Measurements from ENCODE around the gene DOCK2.

DNA sequence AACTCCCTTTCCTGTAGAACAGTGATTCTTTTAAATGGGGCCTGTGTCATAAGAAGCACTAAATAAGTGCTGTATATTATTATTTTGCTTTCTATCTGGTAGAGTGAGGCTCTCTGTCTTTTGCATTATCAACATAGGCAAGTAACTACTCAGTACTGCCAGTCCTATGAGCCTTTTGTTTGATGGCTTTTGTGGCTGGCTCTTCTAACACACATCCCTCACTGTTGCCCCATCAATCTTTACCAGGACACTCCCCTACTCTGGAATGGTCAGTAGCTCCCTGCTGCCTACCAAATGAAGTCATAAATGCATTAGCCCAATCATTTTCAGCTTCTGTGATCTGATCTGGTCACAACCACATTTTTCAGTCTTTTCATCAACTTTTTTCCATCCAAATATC, 205.6 kb downstream of the DOCK2 start:
- TF ChIP-seq FOSL1 (tag; conservative IDR thresholded peaks at IDR 0.05) (no peak), ZNF143 (CRISPR knock-in tag; IDR thresholded peaks at IDR 0.05) (no peak), TAF1 (IDR thresholded peaks at IDR 0.05; ENCODE audit: control insufficient read depth, extremely low read depth, insufficient read depth, low read length, severe bottlenecking) (no peak), CHD2 (IDR thresholded peaks at IDR 0.05; ENCODE audit: low read depth, low read length) (no peak), CHCHD3 (CRISPR knock-in tag; IDR thresholded peaks at IDR 0.05) (no peak), TCF7 (IDR thresholded peaks at IDR 0.05; ENCODE audit: borderline replicate concordance) (no peak), JUN (IDR thresholded peaks at IDR 0.05; ENCODE audit: borderline replicate concordance, low read depth, low read length) (no peak), JUN (CRISPR knock-in tag; IDR thresholded peaks at IDR 0.05; ENCODE audit: borderline replicate concordance) (no peak)
- TF ChIP-seq, protein P1, sequence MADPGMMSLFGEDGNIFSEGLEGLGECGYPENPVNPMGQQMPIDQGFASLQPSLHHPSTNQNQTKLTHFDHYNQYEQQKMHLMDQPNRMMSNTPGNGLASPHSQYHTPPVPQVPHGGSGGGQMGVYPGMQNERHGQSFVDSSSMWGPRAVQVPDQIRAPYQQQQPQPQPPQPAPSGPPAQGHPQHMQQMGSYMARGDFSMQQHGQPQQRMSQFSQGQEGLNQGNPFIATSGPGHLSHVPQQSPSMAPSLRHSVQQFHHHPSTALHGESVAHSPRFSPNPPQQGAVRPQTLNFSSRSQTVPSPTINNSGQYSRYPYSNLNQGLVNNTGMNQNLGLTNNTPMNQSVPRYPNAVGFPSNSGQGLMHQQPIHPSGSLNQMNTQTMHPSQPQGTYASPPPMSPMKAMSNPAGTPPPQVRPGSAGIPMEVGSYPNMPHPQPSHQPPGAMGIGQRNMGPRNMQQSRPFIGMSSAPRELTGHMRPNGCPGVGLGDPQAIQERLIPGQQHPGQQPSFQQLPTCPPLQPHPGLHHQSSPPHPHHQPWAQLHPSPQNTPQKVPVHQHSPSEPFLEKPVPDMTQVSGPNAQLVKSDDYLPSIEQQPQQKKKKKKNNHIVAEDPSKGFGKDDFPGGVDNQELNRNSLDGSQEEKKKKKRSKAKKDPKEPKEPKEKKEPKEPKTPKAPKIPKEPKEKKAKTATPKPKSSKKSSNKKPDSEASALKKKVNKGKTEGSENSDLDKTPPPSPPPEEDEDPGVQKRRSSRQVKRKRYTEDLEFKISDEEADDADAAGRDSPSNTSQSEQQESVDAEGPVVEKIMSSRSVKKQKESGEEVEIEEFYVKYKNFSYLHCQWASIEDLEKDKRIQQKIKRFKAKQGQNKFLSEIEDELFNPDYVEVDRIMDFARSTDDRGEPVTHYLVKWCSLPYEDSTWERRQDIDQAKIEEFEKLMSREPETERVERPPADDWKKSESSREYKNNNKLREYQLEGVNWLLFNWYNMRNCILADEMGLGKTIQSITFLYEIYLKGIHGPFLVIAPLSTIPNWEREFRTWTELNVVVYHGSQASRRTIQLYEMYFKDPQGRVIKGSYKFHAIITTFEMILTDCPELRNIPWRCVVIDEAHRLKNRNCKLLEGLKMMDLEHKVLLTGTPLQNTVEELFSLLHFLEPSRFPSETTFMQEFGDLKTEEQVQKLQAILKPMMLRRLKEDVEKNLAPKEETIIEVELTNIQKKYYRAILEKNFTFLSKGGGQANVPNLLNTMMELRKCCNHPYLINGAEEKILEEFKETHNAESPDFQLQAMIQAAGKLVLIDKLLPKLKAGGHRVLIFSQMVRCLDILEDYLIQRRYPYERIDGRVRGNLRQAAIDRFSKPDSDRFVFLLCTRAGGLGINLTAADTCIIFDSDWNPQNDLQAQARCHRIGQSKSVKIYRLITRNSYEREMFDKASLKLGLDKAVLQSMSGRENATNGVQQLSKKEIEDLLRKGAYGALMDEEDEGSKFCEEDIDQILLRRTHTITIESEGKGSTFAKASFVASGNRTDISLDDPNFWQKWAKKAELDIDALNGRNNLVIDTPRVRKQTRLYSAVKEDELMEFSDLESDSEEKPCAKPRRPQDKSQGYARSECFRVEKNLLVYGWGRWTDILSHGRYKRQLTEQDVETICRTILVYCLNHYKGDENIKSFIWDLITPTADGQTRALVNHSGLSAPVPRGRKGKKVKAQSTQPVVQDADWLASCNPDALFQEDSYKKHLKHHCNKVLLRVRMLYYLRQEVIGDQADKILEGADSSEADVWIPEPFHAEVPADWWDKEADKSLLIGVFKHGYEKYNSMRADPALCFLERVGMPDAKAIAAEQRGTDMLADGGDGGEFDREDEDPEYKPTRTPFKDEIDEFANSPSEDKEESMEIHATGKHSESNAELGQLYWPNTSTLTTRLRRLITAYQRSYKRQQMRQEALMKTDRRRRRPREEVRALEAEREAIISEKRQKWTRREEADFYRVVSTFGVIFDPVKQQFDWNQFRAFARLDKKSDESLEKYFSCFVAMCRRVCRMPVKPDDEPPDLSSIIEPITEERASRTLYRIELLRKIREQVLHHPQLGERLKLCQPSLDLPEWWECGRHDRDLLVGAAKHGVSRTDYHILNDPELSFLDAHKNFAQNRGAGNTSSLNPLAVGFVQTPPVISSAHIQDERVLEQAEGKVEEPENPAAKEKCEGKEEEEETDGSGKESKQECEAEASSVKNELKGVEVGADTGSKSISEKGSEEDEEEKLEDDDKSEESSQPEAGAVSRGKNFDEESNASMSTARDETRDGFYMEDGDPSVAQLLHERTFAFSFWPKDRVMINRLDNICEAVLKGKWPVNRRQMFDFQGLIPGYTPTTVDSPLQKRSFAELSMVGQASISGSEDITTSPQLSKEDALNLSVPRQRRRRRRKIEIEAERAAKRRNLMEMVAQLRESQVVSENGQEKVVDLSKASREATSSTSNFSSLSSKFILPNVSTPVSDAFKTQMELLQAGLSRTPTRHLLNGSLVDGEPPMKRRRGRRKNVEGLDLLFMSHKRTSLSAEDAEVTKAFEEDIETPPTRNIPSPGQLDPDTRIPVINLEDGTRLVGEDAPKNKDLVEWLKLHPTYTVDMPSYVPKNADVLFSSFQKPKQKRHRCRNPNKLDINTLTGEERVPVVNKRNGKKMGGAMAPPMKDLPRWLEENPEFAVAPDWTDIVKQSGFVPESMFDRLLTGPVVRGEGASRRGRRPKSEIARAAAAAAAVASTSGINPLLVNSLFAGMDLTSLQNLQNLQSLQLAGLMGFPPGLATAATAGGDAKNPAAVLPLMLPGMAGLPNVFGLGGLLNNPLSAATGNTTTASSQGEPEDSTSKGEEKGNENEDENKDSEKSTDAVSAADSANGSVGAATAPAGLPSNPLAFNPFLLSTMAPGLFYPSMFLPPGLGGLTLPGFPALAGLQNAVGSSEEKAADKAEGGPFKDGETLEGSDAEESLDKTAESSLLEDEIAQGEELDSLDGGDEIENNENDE (IDR thresholded peaks at IDR 0.05; ENCODE audit: low read depth, low read length) = no peak
- TF ChIP-seq, protein P2, sequence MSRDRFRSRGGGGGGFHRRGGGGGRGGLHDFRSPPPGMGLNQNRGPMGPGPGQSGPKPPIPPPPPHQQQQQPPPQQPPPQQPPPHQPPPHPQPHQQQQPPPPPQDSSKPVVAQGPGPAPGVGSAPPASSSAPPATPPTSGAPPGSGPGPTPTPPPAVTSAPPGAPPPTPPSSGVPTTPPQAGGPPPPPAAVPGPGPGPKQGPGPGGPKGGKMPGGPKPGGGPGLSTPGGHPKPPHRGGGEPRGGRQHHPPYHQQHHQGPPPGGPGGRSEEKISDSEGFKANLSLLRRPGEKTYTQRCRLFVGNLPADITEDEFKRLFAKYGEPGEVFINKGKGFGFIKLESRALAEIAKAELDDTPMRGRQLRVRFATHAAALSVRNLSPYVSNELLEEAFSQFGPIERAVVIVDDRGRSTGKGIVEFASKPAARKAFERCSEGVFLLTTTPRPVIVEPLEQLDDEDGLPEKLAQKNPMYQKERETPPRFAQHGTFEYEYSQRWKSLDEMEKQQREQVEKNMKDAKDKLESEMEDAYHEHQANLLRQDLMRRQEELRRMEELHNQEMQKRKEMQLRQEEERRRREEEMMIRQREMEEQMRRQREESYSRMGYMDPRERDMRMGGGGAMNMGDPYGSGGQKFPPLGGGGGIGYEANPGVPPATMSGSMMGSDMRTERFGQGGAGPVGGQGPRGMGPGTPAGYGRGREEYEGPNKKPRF (IDR thresholded peaks at IDR 0.05; ENCODE audit: low read depth, low read length) = no peak
- TF ChIP-seq, protein P3, sequence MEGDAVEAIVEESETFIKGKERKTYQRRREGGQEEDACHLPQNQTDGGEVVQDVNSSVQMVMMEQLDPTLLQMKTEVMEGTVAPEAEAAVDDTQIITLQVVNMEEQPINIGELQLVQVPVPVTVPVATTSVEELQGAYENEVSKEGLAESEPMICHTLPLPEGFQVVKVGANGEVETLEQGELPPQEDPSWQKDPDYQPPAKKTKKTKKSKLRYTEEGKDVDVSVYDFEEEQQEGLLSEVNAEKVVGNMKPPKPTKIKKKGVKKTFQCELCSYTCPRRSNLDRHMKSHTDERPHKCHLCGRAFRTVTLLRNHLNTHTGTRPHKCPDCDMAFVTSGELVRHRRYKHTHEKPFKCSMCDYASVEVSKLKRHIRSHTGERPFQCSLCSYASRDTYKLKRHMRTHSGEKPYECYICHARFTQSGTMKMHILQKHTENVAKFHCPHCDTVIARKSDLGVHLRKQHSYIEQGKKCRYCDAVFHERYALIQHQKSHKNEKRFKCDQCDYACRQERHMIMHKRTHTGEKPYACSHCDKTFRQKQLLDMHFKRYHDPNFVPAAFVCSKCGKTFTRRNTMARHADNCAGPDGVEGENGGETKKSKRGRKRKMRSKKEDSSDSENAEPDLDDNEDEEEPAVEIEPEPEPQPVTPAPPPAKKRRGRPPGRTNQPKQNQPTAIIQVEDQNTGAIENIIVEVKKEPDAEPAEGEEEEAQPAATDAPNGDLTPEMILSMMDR (IDR thresholded peaks at IDR 0.05 in 2 of 3, conservative IDR thresholded peaks at IDR 0.05 in 1 of 3; ENCODE audit: insufficient read depth in 2 of 3, low read depth in 1 of 3, low read length in 3 of 3) = no peak
- TF ChIP-seq, protein P4, sequence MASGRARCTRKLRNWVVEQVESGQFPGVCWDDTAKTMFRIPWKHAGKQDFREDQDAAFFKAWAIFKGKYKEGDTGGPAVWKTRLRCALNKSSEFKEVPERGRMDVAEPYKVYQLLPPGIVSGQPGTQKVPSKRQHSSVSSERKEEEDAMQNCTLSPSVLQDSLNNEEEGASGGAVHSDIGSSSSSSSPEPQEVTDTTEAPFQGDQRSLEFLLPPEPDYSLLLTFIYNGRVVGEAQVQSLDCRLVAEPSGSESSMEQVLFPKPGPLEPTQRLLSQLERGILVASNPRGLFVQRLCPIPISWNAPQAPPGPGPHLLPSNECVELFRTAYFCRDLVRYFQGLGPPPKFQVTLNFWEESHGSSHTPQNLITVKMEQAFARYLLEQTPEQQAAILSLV (tag; IDR thresholded peaks at IDR 0.05) = no peak
- TF ChIP-seq, protein P5, sequence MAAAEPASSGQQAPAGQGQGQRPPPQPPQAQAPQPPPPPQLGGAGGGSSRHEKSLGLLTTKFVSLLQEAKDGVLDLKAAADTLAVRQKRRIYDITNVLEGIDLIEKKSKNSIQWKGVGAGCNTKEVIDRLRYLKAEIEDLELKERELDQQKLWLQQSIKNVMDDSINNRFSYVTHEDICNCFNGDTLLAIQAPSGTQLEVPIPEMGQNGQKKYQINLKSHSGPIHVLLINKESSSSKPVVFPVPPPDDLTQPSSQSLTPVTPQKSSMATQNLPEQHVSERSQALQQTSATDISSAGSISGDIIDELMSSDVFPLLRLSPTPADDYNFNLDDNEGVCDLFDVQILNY (CRISPR knock-in tag; IDR thresholded peaks at IDR 0.05) = no peak

Data from K562 (cell line).